Sciatic nerve (tissue), 2 donors: ENCODE results near the gene HDAC2. TPM values are rescaled to one million over a fixed set of nuclear protein-coding genes. Genes with fewer than 3 reads are reported as not detected.
A peak's percentile ranks its signal among the peaks of the same experiment; 100 is the strongest.
"Not testable (repeated sequence)": the region's sequence is repeated elsewhere in the genome, so short reads cannot be mapped to it uniquely, and the experiment has no call there.

Source experiments
- ATAC-seq: fragments of 200-7000 bp; cut with Tn5 transposase; one replicate; pipeline ENCODE4 v1.9.1; 2020; ENCODE audit warnings: mild to moderate bottlenecking, moderate library complexity
- DNase-seq: peaks from one replicate; pipeline ENCODE4 v3.0.0-alpha.2; 2020; ENCODE audit warnings: low spot score
- intact Hi-C: fragments of 100-400 bp; cut with DNase I; formaldehyde crosslinking; loops from one replicate; pipeline ENCODE4 v1.14.2; 2022
- total RNA-seq: library from RNA; stranded (reverse); fragmentation: NEBNext Ultra II Directional; extraction: Animal tissue kit (Norgen Biotek cat#: 25700); gene quantifications from one replicate; pipeline ENCODE4 v1.2.1, GENCODE V29; 2021
- donor health status: DM: no; HTN: no; CAD: no.
- donor health status: DM: no; HTN: no; CAD: no.

HDAC2 gene
- total RNA-seq, 1 donor from 2014 or later = 62.9 TPM

GRCh38 chr6:113979937-113980336, 9.0 kb upstream of the HDAC2 start:
- peak; percentile 55 for ATAC-seq
- intact Hi-C loops = no loop called here
- no peak for DNase-seq

GRCh38 chr6:113978084-113978675, 7.2 kb upstream of the HDAC2 start:
- no peak for ATAC-seq
- no peak for DNase-seq
- intact Hi-C loops = no loop called here

GRCh38 chr6:113976806-113977205, 5.9 kb upstream of the HDAC2 start:
- intact Hi-C loops = no loop called here
- DNase-seq (no peak), ATAC-seq (no peak)

GRCh38 chr6:113971741-113972140, 793 bp upstream of the HDAC2 start:
- no peak for ATAC-seq
- intact Hi-C loops = no loop called here
- no peak for DNase-seq

GRCh38 chr6:113969888-113970804, 802 bp downstream of the HDAC2 start:
- ATAC-seq (peak; percentile 56), DNase-seq (peak; percentile 78)
- intact Hi-C loops = no loop called here

- DNase-seq (no peak), ATAC-seq (no peak)
- intact Hi-C loops = no loop called here
Observed at GRCh38 chr6:113968472-113968871, 2.5 kb downstream of the HDAC2 start.

- no peak for ATAC-seq
- intact Hi-C loops = no loop called here
Observed at GRCh38 chr6:113967777-113968176, 3.2 kb downstream of the HDAC2 start.

GRCh38 chr6:113960795-113961194, 10.2 kb downstream of the HDAC2 start:
- ATAC-seq (no peak), DNase-seq (no peak)
- intact Hi-C loops = no loop called here

More at GRCh38 chr6:113967777-113968176, 3.2 kb downstream of the HDAC2 start:
- DNase-seq = no peak

GRCh38 chr6:113959235-113959634, 11.7 kb downstream of the HDAC2 start:
- intact Hi-C loops = no loop called here
- ATAC-seq = no peak
- no peak for DNase-seq

- ATAC-seq (no peak), DNase-seq (no peak)
- intact Hi-C loops = no loop called here
Observed at GRCh38 chr6:113954653-113955052, 16.3 kb downstream of the HDAC2 start.

- no peak for DNase-seq
- intact Hi-C loops = no loop called here
- ATAC-seq = no peak
Observed at GRCh38 chr6:113953346-113953745, 17.6 kb downstream of the HDAC2 start.

- intact Hi-C loops = no loop called here
- DNase-seq (no peak), ATAC-seq (no peak)
Observed at GRCh38 chr6:113949499-113949898, 21.4 kb downstream of the HDAC2 start.

- no peak for DNase-seq
- intact Hi-C loops = no loop called here
- no peak for ATAC-seq
Observed at GRCh38 chr6:113944701-113945100, 26.2 kb downstream of the HDAC2 start.

- intact Hi-C loops = no loop called here
- ATAC-seq = no peak
- DNase-seq = no peak
Observed at GRCh38 chr6:113939825-113940224, 31.1 kb downstream of the HDAC2 start.

- intact Hi-C loops = no loop called here
- peak; percentile 75 for ATAC-seq
Observed at GRCh38 chr6:113936093-113936934, 34.6 kb downstream of the HDAC2 start.

GRCh38 chr6:113934101-113934500, 36.8 kb downstream of the HDAC2 start:
- DNase-seq (no peak), ATAC-seq (no peak)
- intact Hi-C loops = no loop called here

More at GRCh38 chr6:113936093-113936934, 34.6 kb downstream of the HDAC2 start:
- DNase-seq = no peak

GRCh38 chr6:113931907-113932306, 39.0 kb downstream of the HDAC2 start:
- intact Hi-C loops, DNase-seq, ATAC-seq: not testable (repeated sequence)

- no peak for ATAC-seq
- DNase-seq = no peak
- intact Hi-C loops = no loop called here
Observed at GRCh38 chr6:113930183-113930582, 40.8 kb downstream of the HDAC2 start.

GRCh38 chr6:113927001-113927400, 43.9 kb downstream of the HDAC2 start:
- ATAC-seq (no peak), DNase-seq (no peak)
- intact Hi-C loops = no loop called here
